ENCODE measurements around the gene SLCO4A1.

SLCO4A1 gene

DNA sequence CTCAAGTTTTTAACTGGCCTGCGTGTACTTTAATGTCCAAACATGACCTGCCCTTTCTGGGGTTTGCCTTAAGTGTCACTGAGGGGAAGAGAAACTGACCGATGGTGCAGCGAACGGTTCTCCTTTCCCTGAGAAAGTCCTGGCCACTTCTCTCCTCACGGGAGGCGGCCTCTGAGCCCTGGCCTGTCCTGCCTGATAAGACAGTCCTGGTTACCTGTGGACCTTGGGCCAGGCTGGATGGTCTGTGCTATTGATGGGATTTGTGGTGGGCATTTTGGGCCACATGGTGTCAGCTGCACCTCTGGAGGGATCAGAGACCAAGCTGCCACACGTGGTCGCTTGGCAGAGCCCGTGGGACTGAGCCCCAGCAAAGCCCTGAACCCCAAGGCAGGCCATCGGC is 54.7 kb downstream of the SLCO4A1 start:
- H3K27me3 ChIP-seq (ENCODE audit: control insufficient read depth, insufficient read depth, low read length), result no peaks in the 10 kb centered on the region
- no peaks in the 10 kb centered on the region for H3K9me3 ChIP-seq (ENCODE audit: control insufficient read depth, low read length)
- no peak overlapping the region for H3K4me2 ChIP-seq (ENCODE audit: low read length)
- H3K4me1 ChIP-seq, result no peaks in the 10 kb centered on the region
- no peak overlapping the region for H3K9ac ChIP-seq
- no peak overlapping the region for H2AFZ ChIP-seq
- H3K27ac ChIP-seq, result no peak overlapping the region
- H3K79me2 ChIP-seq, result no peaks in the 10 kb centered on the region
- no peak overlapping the region for H3K4me3 ChIP-seq (ENCODE audit: low read depth, low read length)
- TF ChIP-seq, protein P1, sequence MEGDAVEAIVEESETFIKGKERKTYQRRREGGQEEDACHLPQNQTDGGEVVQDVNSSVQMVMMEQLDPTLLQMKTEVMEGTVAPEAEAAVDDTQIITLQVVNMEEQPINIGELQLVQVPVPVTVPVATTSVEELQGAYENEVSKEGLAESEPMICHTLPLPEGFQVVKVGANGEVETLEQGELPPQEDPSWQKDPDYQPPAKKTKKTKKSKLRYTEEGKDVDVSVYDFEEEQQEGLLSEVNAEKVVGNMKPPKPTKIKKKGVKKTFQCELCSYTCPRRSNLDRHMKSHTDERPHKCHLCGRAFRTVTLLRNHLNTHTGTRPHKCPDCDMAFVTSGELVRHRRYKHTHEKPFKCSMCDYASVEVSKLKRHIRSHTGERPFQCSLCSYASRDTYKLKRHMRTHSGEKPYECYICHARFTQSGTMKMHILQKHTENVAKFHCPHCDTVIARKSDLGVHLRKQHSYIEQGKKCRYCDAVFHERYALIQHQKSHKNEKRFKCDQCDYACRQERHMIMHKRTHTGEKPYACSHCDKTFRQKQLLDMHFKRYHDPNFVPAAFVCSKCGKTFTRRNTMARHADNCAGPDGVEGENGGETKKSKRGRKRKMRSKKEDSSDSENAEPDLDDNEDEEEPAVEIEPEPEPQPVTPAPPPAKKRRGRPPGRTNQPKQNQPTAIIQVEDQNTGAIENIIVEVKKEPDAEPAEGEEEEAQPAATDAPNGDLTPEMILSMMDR (IDR thresholded peaks at IDR 0.05), result no peak
- H3K36me3 ChIP-seq (ENCODE audit: control insufficient read depth, insufficient read depth, low read length), result no peaks in the 10 kb centered on the region

DNA sequence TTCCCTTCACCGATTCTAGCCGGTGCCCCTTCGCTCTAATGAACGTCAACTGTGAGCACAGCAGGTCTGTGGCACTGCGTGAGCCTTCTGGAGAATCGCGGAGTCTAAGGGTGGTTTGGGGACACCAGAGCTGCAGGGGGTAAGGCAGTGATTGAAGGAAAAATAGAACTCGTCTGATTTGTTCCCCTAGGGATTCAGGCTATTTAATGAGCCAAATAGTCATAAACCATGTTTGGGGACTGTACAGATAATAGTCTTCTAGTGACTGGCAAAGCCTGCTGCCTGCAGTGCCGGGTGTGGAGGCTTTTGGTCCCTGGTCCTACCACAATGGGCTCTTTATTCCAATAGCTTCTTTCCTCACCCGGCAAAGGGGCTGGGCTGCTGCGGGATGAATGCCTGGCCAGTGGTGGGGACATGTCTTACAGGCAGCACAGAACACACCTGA is 55.2 kb downstream of the SLCO4A1 start:
- Histone ChIP-seq H3K9ac (no peak overlapping the region), H3K4me3 (ENCODE audit: low read depth, low read length) (no peak overlapping the region), H3K4me1 (no peaks in the 10 kb centered on the region), H3K9me3 (ENCODE audit: control insufficient read depth, low read length) (no peaks in the 10 kb centered on the region), H2AFZ (no peak overlapping the region), H3K4me2 (ENCODE audit: low read length) (no peak overlapping the region), H3K36me3 (ENCODE audit: control insufficient read depth, insufficient read depth, low read length) (no peaks in the 10 kb centered on the region), H3K27me3 (ENCODE audit: control insufficient read depth, insufficient read depth, low read length) (no peaks in the 10 kb centered on the region), H3K79me2 (no peaks in the 10 kb centered on the region), H3K27ac (no peak overlapping the region)
- TF ChIP-seq, protein P1 (IDR thresholded peaks at IDR 0.05), result no peak

DNA sequence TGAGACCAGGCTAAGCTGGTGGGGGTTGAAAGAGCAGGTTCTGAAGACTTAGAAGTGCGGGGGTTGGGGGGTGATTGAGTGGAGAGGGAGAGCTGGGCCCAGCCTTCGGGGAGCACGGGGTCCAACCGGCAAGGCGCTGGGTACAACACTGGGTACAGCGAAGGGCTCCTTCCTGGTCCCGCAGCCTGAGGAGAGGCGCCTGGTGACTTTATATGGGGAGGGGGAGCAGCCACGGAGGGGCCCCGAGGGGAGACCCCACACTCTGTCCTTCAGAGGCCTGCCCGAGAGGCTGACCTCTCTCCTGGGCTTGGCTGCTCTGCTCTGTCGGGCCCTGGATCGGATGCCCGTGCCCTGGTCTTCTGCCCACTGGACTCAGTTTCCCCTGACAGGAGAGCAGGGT is 55.9 kb downstream of the SLCO4A1 start:
- no peak overlapping the region for H3K4me3 ChIP-seq (ENCODE audit: low read depth, low read length)
- TF ChIP-seq, protein P1 (IDR thresholded peaks at IDR 0.05), result no peak
- H3K9me3 ChIP-seq (ENCODE audit: control insufficient read depth, low read length), result no peaks in the 10 kb centered on the region
- no peak overlapping the region for H3K4me2 ChIP-seq (ENCODE audit: low read length)
- no peaks in the 10 kb centered on the region for H3K36me3 ChIP-seq (ENCODE audit: control insufficient read depth, insufficient read depth, low read length)
- no peaks in the 10 kb centered on the region for H3K79me2 ChIP-seq
- no peak overlapping the region for H2AFZ ChIP-seq
- H3K4me1 ChIP-seq, result no peaks in the 10 kb centered on the region
- no peak overlapping the region for H3K9ac ChIP-seq
- H3K27me3 ChIP-seq (ENCODE audit: control insufficient read depth, insufficient read depth, low read length), result no peaks in the 10 kb centered on the region
- no peak overlapping the region for H3K27ac ChIP-seq

DNA sequence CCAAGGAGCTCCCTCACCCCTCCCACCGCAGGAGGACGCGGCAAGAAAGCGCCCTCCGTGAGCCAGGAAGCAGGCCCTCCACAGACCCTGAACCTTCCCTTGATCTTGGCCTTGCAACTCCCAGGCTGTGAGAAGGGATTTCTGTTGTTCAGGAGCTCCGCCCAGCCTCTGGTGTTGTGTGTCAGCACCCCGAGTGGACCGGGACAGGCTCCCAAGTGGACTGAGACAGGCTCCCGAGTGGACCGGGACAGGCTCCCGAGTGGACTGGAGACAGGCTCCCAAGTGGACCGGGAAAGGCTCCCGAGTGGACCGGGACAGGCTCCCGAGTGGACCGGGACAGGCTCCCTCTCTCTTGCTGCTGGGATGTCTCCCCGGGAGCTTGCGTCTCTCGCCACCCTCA is 57.0 kb downstream of the SLCO4A1 start:
- Histone ChIP-seq H3K27me3 (ENCODE audit: control insufficient read depth, insufficient read depth, low read length) (no peaks in the 10 kb centered on the region), H3K9me3 (ENCODE audit: control insufficient read depth, low read length) (no peaks in the 10 kb centered on the region), H3K27ac (no peak overlapping the region), H3K9ac (no peak overlapping the region), H3K79me2 (no peaks in the 10 kb centered on the region), H3K4me3 (ENCODE audit: low read depth, low read length) (no peak overlapping the region), H3K36me3 (ENCODE audit: control insufficient read depth, insufficient read depth, low read length) (no peaks in the 10 kb centered on the region), H3K4me1 (no peaks in the 10 kb centered on the region), H3K4me2 (ENCODE audit: low read length) (no peak overlapping the region), H2AFZ (no peak overlapping the region)
- TF ChIP-seq, protein P1 (IDR thresholded peaks at IDR 0.05), result no peak

DNA sequence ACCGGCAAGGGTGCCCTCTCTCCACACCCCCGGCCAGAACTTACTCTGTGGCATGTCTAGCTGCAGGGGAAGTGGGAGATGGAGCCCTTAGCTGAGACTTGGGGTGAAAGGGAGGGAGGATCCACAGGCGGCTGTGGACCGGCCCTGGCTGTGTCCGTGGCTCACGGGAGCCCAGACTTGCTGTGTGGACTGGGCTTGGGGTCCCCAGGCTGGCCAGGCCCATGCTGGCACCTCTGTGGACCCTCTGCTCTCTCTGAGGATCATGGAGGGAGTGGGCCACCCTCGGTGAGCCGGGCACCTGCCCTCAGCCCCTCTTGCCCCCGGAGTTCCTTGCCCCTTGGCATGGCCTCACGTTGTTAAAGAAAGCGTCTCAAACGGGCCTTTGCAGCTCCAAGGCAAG is 57.4 kb downstream of the SLCO4A1 start:
- Histone ChIP-seq H3K4me2 (ENCODE audit: low read length) (no peak overlapping the region), H3K27ac (no peak overlapping the region), H3K27me3 (ENCODE audit: control insufficient read depth, insufficient read depth, low read length) (no peaks in the 10 kb centered on the region), H3K79me2 (no peaks in the 10 kb centered on the region), H3K4me3 (ENCODE audit: low read depth, low read length) (no peak overlapping the region), H2AFZ (no peak overlapping the region), H3K36me3 (ENCODE audit: control insufficient read depth, insufficient read depth, low read length) (no peaks in the 10 kb centered on the region), H3K9me3 (ENCODE audit: control insufficient read depth, low read length) (no peaks in the 10 kb centered on the region), H3K4me1 (no peaks in the 10 kb centered on the region), H3K9ac (no peak overlapping the region)
- TF ChIP-seq, protein P1 (IDR thresholded peaks at IDR 0.05), result no peak
